ENCODE measurements around the gene GGA3.

- TF ChIP-seq CTCF (IDR thresholded peaks at IDR 0.05), result no peak
- no peak for TF ChIP-seq POLR2A (IDR thresholded peaks at IDR 0.05)
These were observed 38.9 kb upstream of the GGA3 start for GRCh38 chr17:75300280-75300679.

All from heart left ventricle (tissue), 13 donors.